Measurements from ENCODE around the gene TMEM30B. TPM values are rescaled to one million over a fixed set of nuclear protein-coding genes. Genes with fewer than 3 reads are reported as not detected.

The TMEM30B gene
- polyA plus RNA-seq, 4 donors, result 21.6 to 41.3 (median 30.5) TPM

- H3K27me3 ChIP-seq (ENCODE audit: control insufficient read depth in 3 of 3, insufficient read depth in 3 of 3, low read length in 3 of 3), result no peaks in the 10 kb centered on the region
- H3K27ac ChIP-seq (ENCODE audit: low read depth in 1 of 3, low read length in 2 of 3), result no peak overlapping the region
- H3K9me3 ChIP-seq (ENCODE audit: control insufficient read depth in 2 of 2, insufficient read depth in 1 of 2, low read depth in 1 of 2, low read length in 1 of 2), result peaks cover 0 to 4% of the 10 kb centered on the region in 2 donors
- H3K36me3 ChIP-seq (ENCODE audit: control insufficient read depth in 3 of 3, insufficient read depth in 2 of 3, low read depth in 1 of 3, low read length in 3 of 3), result peaks cover 0 to 2% (median 0%) of the 10 kb centered on the region in 3 donors
- no peak overlapping the region for H3K4me3 ChIP-seq (ENCODE audit: low read depth in 1 of 3, low read length in 3 of 3)
- peak; percentile 40 to 65 for DNase-seq
- peak; percentile 33 for FAIRE-seq
- 27 to 35% (median 29%) methylated on average over 2 of the region's 2 CpGs for WGBS, 3 donors
- peaks cover 0 to 14% (median 3%) of the 10 kb centered on the region in 3 donors for H3K4me1 ChIP-seq (ENCODE audit: control insufficient read depth in 3 of 3, insufficient read depth in 2 of 3, low read depth in 1 of 3, low read length in 2 of 3)
Measured at GRCh38 chr14:61296719-61297502, 15.8 kb upstream of the TMEM30B start.

- Histone ChIP-seq H3K4me1 (ENCODE audit: control insufficient read depth in 3 of 3, insufficient read depth in 2 of 3, low read depth in 1 of 3, low read length in 2 of 3) (peaks cover 0 to 14% (median 3%) of the 10 kb centered on the region in 3 donors), H3K9me3 (ENCODE audit: control insufficient read depth in 2 of 2, insufficient read depth in 1 of 2, low read depth in 1 of 2, low read length in 1 of 2) (peaks cover 0 to 4% of the 10 kb centered on the region in 2 donors), H3K36me3 (ENCODE audit: control insufficient read depth in 3 of 3, insufficient read depth in 2 of 3, low read depth in 1 of 3, low read length in 3 of 3) (peaks cover 0 to 2% (median 0%) of the 10 kb centered on the region in 3 donors), H3K27ac (ENCODE audit: low read depth in 1 of 3, low read length in 2 of 3) (no peak overlapping the region), H3K4me3 (ENCODE audit: low read depth in 1 of 3, low read length in 3 of 3) (no peak overlapping the region), H3K27me3 (ENCODE audit: control insufficient read depth in 3 of 3, insufficient read depth in 3 of 3, low read length in 3 of 3) (no peaks in the 10 kb centered on the region)
- DNase-seq (no peak), FAIRE-seq (no peak)
- WGBS, 3 donors, result 11 to 34% (median 27%) methylated on average over 3 of the region's 3 CpGs
Measured at GRCh38 chr14:61296151-61296550, 15.0 kb upstream of the TMEM30B start.

GRCh38 chr14:61290701-61291100, 9.6 kb upstream of the TMEM30B start:
- Histone ChIP-seq H3K4me1 (ENCODE audit: control insufficient read depth in 3 of 3, insufficient read depth in 2 of 3, low read depth in 1 of 3, low read length in 2 of 3) (no peaks in the 10 kb centered on the region), H3K4me3 (ENCODE audit: low read depth in 1 of 3, low read length in 3 of 3) (no peak overlapping the region), H3K36me3 (ENCODE audit: control insufficient read depth in 3 of 3, insufficient read depth in 2 of 3, low read depth in 1 of 3, low read length in 3 of 3) (peaks cover 0 to 2% (median 0%) of the 10 kb centered on the region in 3 donors), H3K27me3 (ENCODE audit: control insufficient read depth in 3 of 3, insufficient read depth in 3 of 3, low read length in 3 of 3) (no peaks in the 10 kb centered on the region), H3K27ac (ENCODE audit: low read depth in 1 of 3, low read length in 2 of 3) (no peak overlapping the region), H3K9me3 (ENCODE audit: control insufficient read depth in 2 of 2, insufficient read depth in 1 of 2, low read depth in 1 of 2, low read length in 1 of 2) (no peaks in the 10 kb centered on the region)
- no peak for FAIRE-seq
- 55 to 67% (median 55%) methylated on average over 1 of the region's 1 CpG for WGBS, 3 donors
- DNase-seq, result no peak

GRCh38 chr14:61288720-61289119, 7.6 kb upstream of the TMEM30B start:
- Histone ChIP-seq H3K36me3 (ENCODE audit: control insufficient read depth in 3 of 3, insufficient read depth in 2 of 3, low read depth in 1 of 3, low read length in 3 of 3) (no peaks in the 10 kb centered on the region), H3K4me1 (ENCODE audit: control insufficient read depth in 3 of 3, insufficient read depth in 2 of 3, low read depth in 1 of 3, low read length in 2 of 3) (peaks cover 0 to 4% (median 0%) of the 10 kb centered on the region in 3 donors), H3K27me3 (ENCODE audit: control insufficient read depth in 3 of 3, insufficient read depth in 3 of 3, low read length in 3 of 3) (no peaks in the 10 kb centered on the region), H3K9me3 (ENCODE audit: control insufficient read depth in 2 of 2, insufficient read depth in 1 of 2, low read depth in 1 of 2, low read length in 1 of 2) (no peaks in the 10 kb centered on the region), H3K27ac (ENCODE audit: low read depth in 1 of 3, low read length in 2 of 3) (no peak overlapping the region), H3K4me3 (ENCODE audit: low read depth in 1 of 3, low read length in 3 of 3) (no peak overlapping the region)
- WGBS, 3 donors, result 74 to 83% (median 80%) methylated on average over 3 of the region's 3 CpGs
- FAIRE-seq (no peak), DNase-seq (no peak)

- H3K4me1 ChIP-seq (ENCODE audit: control insufficient read depth in 3 of 3, insufficient read depth in 2 of 3, low read depth in 1 of 3, low read length in 2 of 3), result peaks cover 0 to 4% (median 0%) of the 10 kb centered on the region in 3 donors
- H3K4me3 ChIP-seq (ENCODE audit: low read depth in 1 of 3, low read length in 3 of 3), result no peak overlapping the region
- DNase-seq, result no peak
- 68 to 77% (median 71%) methylated on average over 4 of the region's 4 CpGs for WGBS, 3 donors
- no peak for FAIRE-seq
- H3K27me3 ChIP-seq (ENCODE audit: control insufficient read depth in 3 of 3, insufficient read depth in 3 of 3, low read length in 3 of 3), result no peaks in the 10 kb centered on the region
- H3K9me3 ChIP-seq (ENCODE audit: control insufficient read depth in 2 of 2, insufficient read depth in 1 of 2, low read depth in 1 of 2, low read length in 1 of 2), result no peaks in the 10 kb centered on the region
- H3K27ac ChIP-seq (ENCODE audit: low read depth in 1 of 3, low read length in 2 of 3), result no peak overlapping the region
- no peaks in the 10 kb centered on the region for H3K36me3 ChIP-seq (ENCODE audit: control insufficient read depth in 3 of 3, insufficient read depth in 2 of 3, low read depth in 1 of 3, low read length in 3 of 3)
Measured at GRCh38 chr14:61288228-61288627, 7.1 kb upstream of the TMEM30B start.

GRCh38 chr14:61287196-61287595, 6.1 kb upstream of the TMEM30B start:
- no peak overlapping the region for H3K27ac ChIP-seq (ENCODE audit: low read depth in 1 of 3, low read length in 2 of 3)
- H3K36me3 ChIP-seq (ENCODE audit: control insufficient read depth in 3 of 3, insufficient read depth in 2 of 3, low read depth in 1 of 3, low read length in 3 of 3), result no peaks in the 10 kb centered on the region
- WGBS, 3 donors, result 67 to 80% (median 73%) methylated on average over 7 of the region's 7 CpGs
- FAIRE-seq (no peak), DNase-seq (no peak)
- peaks cover 0 to 4% (median 0%) of the 10 kb centered on the region in 3 donors for H3K4me1 ChIP-seq (ENCODE audit: control insufficient read depth in 3 of 3, insufficient read depth in 2 of 3, low read depth in 1 of 3, low read length in 2 of 3)
- no peaks in the 10 kb centered on the region for H3K9me3 ChIP-seq (ENCODE audit: control insufficient read depth in 2 of 2, insufficient read depth in 1 of 2, low read depth in 1 of 2, low read length in 1 of 2)
- no peak overlapping the region for H3K4me3 ChIP-seq (ENCODE audit: low read depth in 1 of 3, low read length in 3 of 3)
- H3K27me3 ChIP-seq (ENCODE audit: control insufficient read depth in 3 of 3, insufficient read depth in 3 of 3, low read length in 3 of 3), result no peaks in the 10 kb centered on the region

- Histone ChIP-seq H3K27ac (ENCODE audit: low read depth in 1 of 3, low read length in 2 of 3) (no peak overlapping the region), H3K4me1 (ENCODE audit: control insufficient read depth in 3 of 3, insufficient read depth in 2 of 3, low read depth in 1 of 3, low read length in 2 of 3) (peaks cover 0 to 4% (median 2%) of the 10 kb centered on the region in 3 donors), H3K9me3 (ENCODE audit: control insufficient read depth in 2 of 2, insufficient read depth in 1 of 2, low read depth in 1 of 2, low read length in 1 of 2) (no peaks in the 10 kb centered on the region), H3K36me3 (ENCODE audit: control insufficient read depth in 3 of 3, insufficient read depth in 2 of 3, low read depth in 1 of 3, low read length in 3 of 3) (no peaks in the 10 kb centered on the region), H3K27me3 (ENCODE audit: control insufficient read depth in 3 of 3, insufficient read depth in 3 of 3, low read length in 3 of 3) (peaks cover 0 to 7% (median 0%) of the 10 kb centered on the region in 3 donors), H3K4me3 (ENCODE audit: low read depth in 1 of 3, low read length in 3 of 3) (no peak overlapping the region)
- 31 to 54% (median 36%) methylated on average over 4 of the region's 4 CpGs for WGBS, 3 donors
- DNase-seq, result peak in 1 of 2 donors; percentile 38
- no peak for FAIRE-seq
Measured at GRCh38 chr14:61285364-61285763, 4.2 kb upstream of the TMEM30B start.

GRCh38 chr14:61284001-61284400, 2.9 kb upstream of the TMEM30B start:
- DNase-seq, result peak; percentile 31 to 45
- Histone ChIP-seq H3K4me1 (ENCODE audit: control insufficient read depth in 3 of 3, insufficient read depth in 2 of 3, low read depth in 1 of 3, low read length in 2 of 3) (peaks cover 0 to 4% (median 2%) of the 10 kb centered on the region in 3 donors), H3K9me3 (ENCODE audit: control insufficient read depth in 2 of 2, insufficient read depth in 1 of 2, low read depth in 1 of 2, low read length in 1 of 2) (no peaks in the 10 kb centered on the region), H3K27ac (ENCODE audit: low read depth in 1 of 3, low read length in 2 of 3) (peak overlapping the region in 1 of 3 donors; percentile 50), H3K4me3 (ENCODE audit: low read depth in 1 of 3, low read length in 3 of 3) (peak overlapping the region in 1 of 3 donors; percentile 9), H3K36me3 (ENCODE audit: control insufficient read depth in 3 of 3, insufficient read depth in 2 of 3, low read depth in 1 of 3, low read length in 3 of 3) (no peaks in the 10 kb centered on the region), H3K27me3 (ENCODE audit: control insufficient read depth in 3 of 3, insufficient read depth in 3 of 3, low read length in 3 of 3) (peaks cover 0 to 13% (median 0%) of the 10 kb centered on the region in 3 donors)
- WGBS, 3 donors, result 15 to 54% (median 30%) methylated on average over 3 of the region's 3 CpGs
- no peak for FAIRE-seq

All from small intestine (tissue), 7 donors.